Tibial nerve (tissue), 4 donors: Measurements from ENCODE around the gene PODXL2. TPM values are rescaled to one million over a fixed set of nuclear protein-coding genes. Genes with fewer than 3 reads are reported as not detected.
"Not testable (repeated sequence)": the region's sequence is repeated elsewhere in the genome, so short reads cannot be mapped to it uniquely, and the experiment has no call there.

Source experiments
- DNase-seq, 2 donors: peaks; one replicate each; pipeline ENCODE4 v3.0.0-alpha.2; 2019; ENCODE audit warnings: low spot score in 2 of 2
- H3K27ac ChIP-seq, 4 donors: fragments of 200-600 bp; sonication (generic) in 3 of 4; one replicate each; pipeline ENCODE4 v1.5.1; 2017 to 2019; ENCODE audit warnings: mild to moderate bottlenecking in 1 of 4
- H3K27me3 ChIP-seq, 2 donors: fragments of 200-600 bp; sonication (generic) in 1 of 2; one replicate each; pipeline versions ENCODE4 v1.5.1 to v1.6.0; 2017 to 2019
- H3K36me3 ChIP-seq, 3 donors: fragments of 200-600 bp; sonication (generic); one replicate each; pipeline ENCODE4 v1.5.1; 2018 to 2019
- H3K4me1 ChIP-seq, 4 donors: fragments of 200-600 bp; sonication (generic) in 3 of 4; one replicate each; pipeline ENCODE4 v1.5.1; 2017 to 2019
- H3K4me3 ChIP-seq, 4 donors: fragments of 200-600 bp; sonication (generic) in 3 of 4; one replicate each; pipeline ENCODE4 v1.5.1; 2017 to 2019; ENCODE audit warnings: mild to moderate bottlenecking in 1 of 4, moderate library complexity in 1 of 4
- H3K9me3 ChIP-seq, 4 donors: fragments of 200-600 bp; sonication (generic) in 3 of 4; one replicate each; pipeline ENCODE4 v1.5.1; 2017 to 2019
- EP300 ChIP-seq, 2 donors: sonication (generic); formaldehyde crosslinking; IDR thresholded peaks; one replicate each; pipeline ENCODE4 v1.6.1; 2017; ENCODE audit warnings: antibody characterized with exemption in 2 of 2, mild to moderate bottlenecking in 1 of 2
- POLR2A ChIP-seq, 2 donors: fragments of 450-650 bp; IDR thresholded peaks; one replicate each; pipeline ENCODE4 v1.6.1; 2017; ENCODE audit warnings: antibody characterized with exemption in 2 of 2, mild to moderate bottlenecking in 2 of 2, moderate library complexity in 2 of 2
- WGBS, 2 donors: methylation state at CpG; one replicate each; pipeline ENCODE4 v1.1.5; 2018; 5-methylcytosine and 5-hydroxymethylcytosine counted together
- total RNA-seq, 4 donors: library from RNA; depleted of rRNA; stranded (reverse); fragments of >200 nt; gene quantifications; one replicate each; pipeline ENCODE4 v1.1.0, GENCODE V29; 2016
- TF ChIP-seq, protein P1 (sequence below), 5 experiments: fragments of 200-600 bp in 3 of 5; fragments of 450-650 bp in 2 of 5; sonication (generic) in 3 of 5; IDR thresholded peaks; one replicate each; pipeline ENCODE4 v1.5.1; 2016 to 2019; ENCODE audit warnings: antibody characterized with exemption in 5 of 5, mild to moderate bottlenecking in 3 of 5, moderate library complexity in 2 of 5

Gene PODXL2
- total RNA-seq, 4 donors from 2014 or later: 12.7 to 19.8 (median 14.1) TPM

DNA sequence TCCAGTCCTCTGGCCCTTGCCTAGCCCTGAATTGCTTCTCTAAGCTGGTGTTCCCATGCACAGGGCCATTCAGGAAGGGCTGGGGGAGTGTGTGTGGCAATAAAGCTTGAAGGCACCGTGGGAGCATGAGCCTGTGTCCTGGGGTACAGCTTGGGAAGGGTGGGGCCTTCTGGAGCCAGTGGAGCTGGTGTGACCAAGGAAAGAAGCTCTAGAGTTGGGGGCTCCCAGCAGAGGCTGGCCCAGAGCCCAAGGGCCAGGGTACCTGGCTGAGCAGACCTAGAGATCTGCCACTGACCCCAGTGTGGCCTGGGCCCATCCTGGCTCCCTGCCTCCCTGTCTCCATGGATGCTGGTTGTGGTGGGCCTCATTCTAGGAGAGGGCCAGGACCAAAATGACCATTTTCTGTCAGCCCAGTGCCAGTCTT, 51.8 kb downstream of the PODXL2 start:
- Histone ChIP-seq H3K9me3 (no peaks in the 10 kb centered on the region), H3K36me3 (peaks cover 0 to 59% (median 0%) of the 10 kb centered on the region in 3 donors), H3K4me3 (no peak overlapping the region), H3K4me1 (peaks cover 0 to 39% (median 0%) of the 10 kb centered on the region in 4 donors), H3K27ac (peak overlapping the region in 2 of 4 donors; percentile 6 to 17), H3K27me3 (no peaks in the 10 kb centered on the region)
- TF ChIP-seq EP300 (IDR thresholded peaks at IDR 0.05): no peak
- TF ChIP-seq, protein P1, sequence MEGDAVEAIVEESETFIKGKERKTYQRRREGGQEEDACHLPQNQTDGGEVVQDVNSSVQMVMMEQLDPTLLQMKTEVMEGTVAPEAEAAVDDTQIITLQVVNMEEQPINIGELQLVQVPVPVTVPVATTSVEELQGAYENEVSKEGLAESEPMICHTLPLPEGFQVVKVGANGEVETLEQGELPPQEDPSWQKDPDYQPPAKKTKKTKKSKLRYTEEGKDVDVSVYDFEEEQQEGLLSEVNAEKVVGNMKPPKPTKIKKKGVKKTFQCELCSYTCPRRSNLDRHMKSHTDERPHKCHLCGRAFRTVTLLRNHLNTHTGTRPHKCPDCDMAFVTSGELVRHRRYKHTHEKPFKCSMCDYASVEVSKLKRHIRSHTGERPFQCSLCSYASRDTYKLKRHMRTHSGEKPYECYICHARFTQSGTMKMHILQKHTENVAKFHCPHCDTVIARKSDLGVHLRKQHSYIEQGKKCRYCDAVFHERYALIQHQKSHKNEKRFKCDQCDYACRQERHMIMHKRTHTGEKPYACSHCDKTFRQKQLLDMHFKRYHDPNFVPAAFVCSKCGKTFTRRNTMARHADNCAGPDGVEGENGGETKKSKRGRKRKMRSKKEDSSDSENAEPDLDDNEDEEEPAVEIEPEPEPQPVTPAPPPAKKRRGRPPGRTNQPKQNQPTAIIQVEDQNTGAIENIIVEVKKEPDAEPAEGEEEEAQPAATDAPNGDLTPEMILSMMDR (IDR thresholded peaks at IDR 0.05): no peak
- no peak for TF ChIP-seq POLR2A (IDR thresholded peaks at IDR 0.05)
- WGBS, 2 donors: 90 to 100% methylated on average over 1 of the region's 1 CpG
- peak in 1 of 2 donors; percentile 8 for DNase-seq

DNA sequence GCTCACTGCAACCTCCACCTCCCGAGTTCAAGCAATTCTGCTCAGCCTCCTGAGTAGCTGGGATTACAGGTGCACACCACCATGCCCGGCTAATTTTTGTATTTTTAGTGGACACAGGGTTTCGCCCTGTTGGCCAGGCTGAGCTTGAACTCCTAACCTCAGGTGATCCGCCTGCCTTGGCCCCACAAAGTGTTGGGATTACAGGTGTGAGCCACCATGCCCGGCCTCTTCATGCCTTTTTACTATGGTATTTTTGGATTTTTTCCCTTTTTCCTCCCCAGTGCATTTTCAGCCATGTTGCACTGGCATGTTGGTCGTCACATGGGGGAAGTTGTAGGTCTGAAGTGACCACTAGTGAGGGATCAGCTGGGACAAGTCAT, 53.2 kb downstream of the PODXL2 start:
- not testable (repeated sequence) for H3K4me3 ChIP-seq, H3K27me3 ChIP-seq, DNase-seq, H3K27ac ChIP-seq, H3K9me3 ChIP-seq
- Histone ChIP-seq H3K4me1 (peaks cover 0 to 30% (median 0%) of the 10 kb centered on the region in 4 donors), H3K36me3 (peaks cover 0 to 45% (median 0%) of the 10 kb centered on the region in 3 donors)
- WGBS, 2 donors: 92 to 94% methylated on average over 6 of the region's 6 CpGs

DNA sequence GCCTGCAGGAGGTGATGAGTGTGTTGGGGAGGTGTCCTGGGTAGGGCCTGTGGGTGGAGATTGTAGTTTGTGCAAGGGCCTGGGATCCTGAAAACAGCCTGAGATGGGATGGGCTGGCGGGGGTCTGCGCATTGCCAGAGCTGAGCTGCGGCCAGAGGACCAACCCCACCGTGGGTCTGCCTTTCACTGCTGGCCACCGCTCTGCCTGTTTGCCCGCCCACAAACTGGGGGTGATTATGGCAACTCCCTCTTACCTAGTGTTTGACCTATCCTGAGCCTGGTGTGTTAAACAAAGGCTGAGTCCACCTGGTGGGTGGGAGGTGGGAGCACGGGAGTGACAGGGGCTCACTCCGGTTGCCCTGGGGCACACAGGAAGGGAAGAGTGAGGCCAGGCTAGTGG, 53.6 kb downstream of the PODXL2 start:
- Histone ChIP-seq H3K36me3 (peaks cover 0 to 41% (median 0%) of the 10 kb centered on the region in 3 donors), H3K9me3 (no peaks in the 10 kb centered on the region), H3K4me3 (no peak overlapping the region), H3K27ac (peak overlapping the region in 1 of 4 donors; percentile 37), H3K4me1 (peaks cover 0 to 30% (median 0%) of the 10 kb centered on the region in 4 donors), H3K27me3 (no peaks in the 10 kb centered on the region)
- 84 to 89% methylated on average over 8 of the region's 8 CpGs for WGBS, 2 donors
- no peak for TF ChIP-seq POLR2A (IDR thresholded peaks at IDR 0.05)
- no peak for TF ChIP-seq EP300 (IDR thresholded peaks at IDR 0.05)
- DNase-seq: no peak

DNA sequence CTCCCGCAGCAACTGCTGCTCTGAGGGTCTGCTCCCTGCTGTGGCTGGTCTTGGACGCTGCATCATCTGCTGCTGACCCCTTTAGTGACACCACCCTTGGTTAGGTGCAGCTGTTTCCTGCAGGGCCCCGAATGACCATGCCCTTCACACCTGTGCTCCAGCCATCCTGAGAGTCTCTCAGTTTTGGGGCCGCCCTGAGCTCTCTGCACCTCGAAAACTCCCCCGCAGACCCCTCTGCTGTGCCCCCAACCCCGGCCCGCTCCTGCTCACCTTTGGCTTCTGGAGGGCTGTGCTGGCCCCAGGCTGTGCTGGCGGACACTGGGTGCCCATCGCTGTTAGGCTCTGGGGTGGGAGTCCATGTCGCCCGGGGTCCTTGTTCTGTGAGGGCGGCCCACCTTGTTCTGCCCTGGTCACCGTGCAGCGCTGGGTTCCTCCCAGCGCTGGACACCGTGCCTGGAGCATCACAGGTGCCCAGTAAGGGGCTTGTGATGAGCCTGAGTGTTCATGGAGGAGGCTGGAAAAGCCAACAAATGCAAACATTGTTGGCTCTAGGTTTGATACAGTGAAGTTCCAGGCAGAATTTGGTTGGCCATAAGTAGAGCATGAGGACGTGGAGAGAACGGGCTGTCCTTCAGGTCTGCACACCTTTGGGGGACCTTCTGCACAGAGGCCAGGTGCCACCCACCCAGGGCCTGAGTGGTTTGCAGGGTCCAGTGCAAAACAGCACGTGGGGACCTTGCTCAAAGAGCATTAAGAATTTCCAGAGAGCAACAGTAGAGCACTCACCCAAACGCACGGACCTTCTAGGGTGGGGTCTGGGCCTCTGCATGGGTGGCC, 56.1 kb downstream of the PODXL2 start:
- no peak overlapping the region for H3K4me3 ChIP-seq
- no peaks in the 10 kb centered on the region for H3K9me3 ChIP-seq
- no peak overlapping the region for H3K27ac ChIP-seq
- TF ChIP-seq POLR2A (IDR thresholded peaks at IDR 0.05) (no peak), EP300 (IDR thresholded peaks at IDR 0.05) (no peak)
- TF ChIP-seq, protein P1 (IDR thresholded peaks at IDR 0.05): no peak
- H3K4me1 ChIP-seq: peaks cover 0 to 44% (median 1%) of the 10 kb centered on the region in 4 donors
- WGBS, 2 donors: 69 to 74% methylated on average over 19 to 21 of the region's 22 CpGs
- no peak for DNase-seq
- H3K27me3 ChIP-seq: no peaks in the 10 kb centered on the region
- H3K36me3 ChIP-seq: peaks cover 0 to 16% (median 0%) of the 10 kb centered on the region in 3 donors

DNA sequence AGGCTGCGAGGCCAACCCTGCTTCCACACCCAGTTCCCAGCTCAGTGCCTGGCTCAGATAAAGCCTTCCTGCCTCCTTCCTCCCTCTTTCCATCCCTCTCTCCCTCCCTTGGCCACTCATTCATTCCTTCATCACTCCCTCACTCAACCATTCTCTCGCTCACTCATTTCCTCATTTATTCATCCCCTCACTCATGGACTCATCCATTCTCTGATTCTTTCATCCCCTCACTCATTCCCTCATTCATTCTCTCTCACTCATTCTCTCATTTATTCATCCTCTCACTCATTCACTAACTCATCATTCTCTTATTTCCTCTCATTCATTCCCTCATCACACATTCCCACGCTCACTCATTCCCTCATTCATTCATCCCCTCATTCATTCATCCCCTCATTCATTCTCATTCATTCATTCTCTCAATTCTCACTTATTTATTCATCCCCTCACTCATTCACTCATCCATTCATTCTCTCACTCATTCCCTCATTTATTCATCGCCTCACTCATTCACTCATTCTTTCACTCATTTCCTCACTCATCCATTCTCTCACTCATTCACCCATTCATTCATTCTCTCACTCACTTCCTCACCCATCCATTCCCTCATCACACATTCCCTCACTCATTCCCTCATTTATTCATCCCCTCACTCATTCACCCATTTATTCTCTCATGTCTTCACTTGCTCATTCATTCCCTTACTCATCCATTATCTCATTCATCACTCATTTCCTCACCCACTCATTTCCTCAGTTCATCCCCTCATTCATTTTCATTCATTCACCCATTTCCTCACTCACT, 56.9 kb downstream of the PODXL2 start:
- H3K27ac ChIP-seq: no peak overlapping the region
- TF ChIP-seq, protein P1 (IDR thresholded peaks at IDR 0.05): no peak
- TF ChIP-seq POLR2A (IDR thresholded peaks at IDR 0.05) (no peak), EP300 (IDR thresholded peaks at IDR 0.05) (no peak)
- no peaks in the 10 kb centered on the region for H3K9me3 ChIP-seq
- no peak overlapping the region for H3K4me3 ChIP-seq
- DNase-seq: no peak
- 75% methylated on average over 4 of the region's 4 CpGs for WGBS, 2 donors
- H3K27me3 ChIP-seq: no peaks in the 10 kb centered on the region
- peaks cover 0 to 53% (median 9%) of the 10 kb centered on the region in 4 donors for H3K4me1 ChIP-seq
- peaks cover 0 to 12% (median 0%) of the 10 kb centered on the region in 3 donors for H3K36me3 ChIP-seq

DNA sequence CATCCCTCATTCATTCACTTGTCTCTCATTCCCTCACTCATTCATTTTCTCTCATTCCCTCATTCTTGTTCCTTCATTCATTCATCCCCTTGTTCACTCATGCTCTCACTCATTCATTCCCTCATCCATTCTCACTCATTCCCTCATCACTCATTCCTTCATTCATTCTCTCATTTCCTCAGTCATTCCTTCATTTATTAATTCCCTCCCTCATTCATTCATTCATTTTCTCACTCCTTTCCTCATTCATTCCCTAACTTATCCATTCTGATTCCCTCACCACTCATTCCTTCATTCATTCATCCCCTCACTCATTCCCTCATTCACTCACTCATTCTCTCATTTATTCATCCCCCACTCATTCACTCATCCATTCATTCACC, 57.5 kb downstream of the PODXL2 start:
- H3K27ac ChIP-seq: no peak overlapping the region
- H3K36me3 ChIP-seq: peaks cover 0 to 16% (median 0%) of the 10 kb centered on the region in 3 donors
- H3K4me1 ChIP-seq: peaks cover 0 to 58% (median 12%) of the 10 kb centered on the region in 4 donors
- TF ChIP-seq POLR2A (IDR thresholded peaks at IDR 0.05): no peak
- TF ChIP-seq EP300 (IDR thresholded peaks at IDR 0.05): no peak
- TF ChIP-seq, protein P1 (IDR thresholded peaks at IDR 0.05): no peak
- H3K4me3 ChIP-seq: no peak overlapping the region
- no peaks in the 10 kb centered on the region for H3K27me3 ChIP-seq
- DNase-seq: no peak
- H3K9me3 ChIP-seq: no peaks in the 10 kb centered on the region
